ENCODE results near the gene NDUFS3.

NDUFS3 gene

DNA sequence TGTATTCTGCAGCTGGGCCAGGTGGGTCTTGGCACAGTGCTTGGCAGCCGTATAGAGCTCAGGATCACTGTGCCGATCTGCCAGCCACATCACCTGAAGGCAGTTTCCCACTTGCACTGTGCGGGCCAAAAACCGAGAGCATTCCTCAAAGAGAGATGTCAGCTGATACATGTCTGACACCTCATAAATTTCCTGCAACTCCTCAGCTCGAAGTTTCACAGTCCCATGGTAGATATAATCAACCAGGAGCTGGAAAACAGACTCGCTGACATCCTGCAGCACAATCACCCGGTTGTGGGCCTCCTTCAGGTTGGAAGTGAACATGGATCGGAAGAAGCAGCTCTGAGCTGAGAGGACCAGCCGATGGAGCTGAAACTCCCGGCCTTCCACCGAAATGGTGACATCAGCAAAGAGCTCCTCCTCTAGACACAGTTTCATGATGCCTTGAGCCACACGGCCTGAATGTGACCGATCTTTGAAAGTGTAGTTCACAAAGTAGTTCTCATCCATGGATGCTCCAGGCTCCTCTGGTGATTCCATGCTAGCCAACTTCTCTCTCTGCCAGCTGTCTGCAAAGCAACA lies 1.3 kb upstream of the NDUFS3 start:
- TF ChIP-seq GATA3 (IDR thresholded peaks at IDR 0.05; ENCODE audit: low read depth, low read length), result no peak
- TF ChIP-seq GATA2 (IDR thresholded peaks at IDR 0.05; ENCODE audit: low read depth, low read length), result no peak

- TF ChIP-seq GATA3 (IDR thresholded peaks at IDR 0.05; ENCODE audit: low read depth, low read length) (no peak), GATA2 (IDR thresholded peaks at IDR 0.05; ENCODE audit: low read depth, low read length) (no peak)
These were observed 5.0 kb downstream of the NDUFS3 start for GRCh38 chr11:47583844-47584243.

DNA sequence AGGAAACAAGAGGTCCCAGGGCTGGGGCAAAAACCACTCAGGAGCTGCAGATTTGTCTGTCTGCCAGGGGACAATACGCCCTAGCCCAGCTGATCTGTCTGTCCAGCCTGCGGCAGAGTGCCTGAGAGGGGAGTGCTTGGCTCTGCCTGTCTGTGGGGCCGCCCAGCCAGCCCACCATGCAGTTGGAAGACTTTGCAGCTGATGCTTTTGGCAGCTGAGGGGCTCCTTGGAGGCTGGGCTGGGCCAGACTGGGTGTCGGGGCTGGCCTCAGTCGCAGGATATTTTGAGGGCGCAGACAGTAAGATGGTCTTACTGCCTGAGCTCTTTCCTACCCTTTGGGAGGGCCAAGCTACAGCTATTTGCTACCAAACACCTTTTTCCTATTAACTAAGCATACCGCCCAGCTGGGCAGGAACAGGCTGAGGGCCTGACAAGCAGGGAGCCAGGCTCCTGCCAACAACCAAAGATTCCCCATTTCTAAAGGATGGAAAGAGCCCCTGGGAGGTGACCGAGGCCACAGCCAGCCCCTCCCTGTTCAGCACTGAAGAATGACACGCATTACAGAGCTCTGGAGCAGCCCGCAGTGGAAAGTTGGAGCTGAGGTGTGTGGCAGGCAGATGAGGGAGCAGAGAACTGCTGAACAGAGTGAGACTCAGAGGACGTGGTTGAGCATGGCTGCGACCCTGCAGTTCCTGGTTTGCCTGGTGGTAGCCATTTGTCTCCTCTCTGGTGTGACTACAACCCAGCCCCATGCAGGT lies 7.4 kb downstream of the NDUFS3 start, which contains the start of gene FAM180B:
Gene FAM180B, plus strand, starts transcription at position 581 of the 758 bp plus-strand sequence. Its CDS starts 91 bp downstream, at position 672.
- no peak for TF ChIP-seq GATA2 (IDR thresholded peaks at IDR 0.05; ENCODE audit: low read depth, low read length)
- TF ChIP-seq GATA3 (IDR thresholded peaks at IDR 0.05; ENCODE audit: low read depth, low read length), result no peak

GRCh38 chr11:47587039-47587716 lies 8.3 kb downstream of the NDUFS3 start:
- no peak for TF ChIP-seq GATA2 (IDR thresholded peaks at IDR 0.05; ENCODE audit: low read depth, low read length)
- no peak for TF ChIP-seq GATA3 (IDR thresholded peaks at IDR 0.05; ENCODE audit: low read depth, low read length)

GRCh38 chr11:47587723-47588326 lies 9.0 kb downstream of the NDUFS3 start:
- TF ChIP-seq GATA3 (IDR thresholded peaks at IDR 0.05; ENCODE audit: low read depth, low read length) (no peak), GATA2 (IDR thresholded peaks at IDR 0.05; ENCODE audit: low read depth, low read length) (no peak)

DNA sequence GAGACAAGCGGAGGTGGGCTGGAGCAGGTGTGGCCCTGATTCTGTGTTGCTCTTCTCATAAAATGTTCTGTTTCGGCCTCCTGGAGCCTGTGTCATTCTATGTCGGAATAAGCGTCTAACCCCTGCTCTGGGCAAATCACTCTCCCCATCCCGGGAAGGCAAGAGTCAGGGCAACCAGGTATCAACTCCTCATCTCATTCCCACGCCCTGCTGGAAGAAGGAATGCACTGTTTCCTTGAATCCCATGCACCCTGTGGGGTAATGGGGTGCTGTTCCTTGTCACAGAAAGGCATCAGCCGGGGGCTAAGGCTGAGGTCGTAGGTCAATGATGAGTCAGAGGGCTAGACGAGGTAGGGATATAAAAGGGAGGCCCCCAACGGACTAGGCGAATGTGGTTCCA lies 10.2 kb downstream of the NDUFS3 start:
- no peak for TF ChIP-seq GATA3 (IDR thresholded peaks at IDR 0.05; ENCODE audit: low read depth, low read length)

- TF ChIP-seq GATA3 (IDR thresholded peaks at IDR 0.05; ENCODE audit: low read depth, low read length) (no peak), GATA2 (IDR thresholded peaks at IDR 0.05; ENCODE audit: low read depth, low read length) (no peak)
These were observed 10.7 kb downstream of the NDUFS3 start for GRCh38 chr11:47589584-47589976.

- no peak for TF ChIP-seq GATA2 (IDR thresholded peaks at IDR 0.05; ENCODE audit: low read depth, low read length)
- TF ChIP-seq GATA3 (IDR thresholded peaks at IDR 0.05; ENCODE audit: low read depth, low read length), result no peak
These were observed 11.3 kb downstream of the NDUFS3 start for GRCh38 chr11:47589977-47590861.

- TF ChIP-seq GATA3 (IDR thresholded peaks at IDR 0.05; ENCODE audit: low read depth, low read length) (no peak), GATA2 (IDR thresholded peaks at IDR 0.05; ENCODE audit: low read depth, low read length) (no peak)
These were observed 12.9 kb downstream of the NDUFS3 start for GRCh38 chr11:47591764-47592163.

DNA sequence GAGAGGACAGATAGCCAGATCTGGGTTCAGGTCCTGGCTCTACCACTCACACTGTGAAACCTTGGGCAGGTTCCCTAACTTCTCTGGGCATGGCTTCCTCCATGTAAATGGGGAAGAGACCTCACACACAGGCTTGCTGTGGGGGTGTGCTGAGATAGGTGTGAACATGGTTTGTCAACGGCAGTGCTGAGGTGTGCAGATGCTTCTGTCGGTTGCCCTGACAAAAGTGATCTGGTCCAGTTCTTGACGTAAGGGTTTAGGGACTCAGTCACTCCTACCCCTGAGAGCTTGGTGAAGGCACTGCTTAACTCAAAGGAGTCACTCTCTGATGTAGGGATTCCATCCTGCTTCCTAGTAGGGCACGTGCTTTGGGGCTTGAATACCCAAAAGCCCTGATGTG lies 13.4 kb downstream of the NDUFS3 start:
- TF ChIP-seq GATA3 (IDR thresholded peaks at IDR 0.05; ENCODE audit: low read depth, low read length), result no peak
- TF ChIP-seq GATA2 (IDR thresholded peaks at IDR 0.05; ENCODE audit: low read depth, low read length), result no peak

GRCh38 chr11:47592970-47593369 lies 14.1 kb downstream of the NDUFS3 start:
- TF ChIP-seq GATA3 (IDR thresholded peaks at IDR 0.05; ENCODE audit: low read depth, low read length) (no peak), GATA2 (IDR thresholded peaks at IDR 0.05; ENCODE audit: low read depth, low read length) (no peak)

GRCh38 chr11:47593492-47593933 lies 14.6 kb downstream of the NDUFS3 start:
- TF ChIP-seq GATA2 (IDR thresholded peaks at IDR 0.05; ENCODE audit: low read depth, low read length) (no peak), GATA3 (IDR thresholded peaks at IDR 0.05; ENCODE audit: low read depth, low read length) (no peak)

All from SH-SY5Y (cell line).